GM18873 (cell line): ENCODE data around the gene CUTA.

Source experiments
- ATAC-seq: cut with Tn5 transposase; IDR thresholded peaks from one replicate; pipeline ENCODE4 v1.9.1; 2021; ENCODE audit warnings: mild to moderate bottlenecking, moderate library complexity, moderate number of reproducible peaks; ENCODE audit not compliant: unreplicated experiment, low FRiP score

CUTA gene

GRCh38 chr6:33424855-33425667 is 7.2 kb upstream of the CUTA start:
- no peak for ATAC-seq

DNA sequence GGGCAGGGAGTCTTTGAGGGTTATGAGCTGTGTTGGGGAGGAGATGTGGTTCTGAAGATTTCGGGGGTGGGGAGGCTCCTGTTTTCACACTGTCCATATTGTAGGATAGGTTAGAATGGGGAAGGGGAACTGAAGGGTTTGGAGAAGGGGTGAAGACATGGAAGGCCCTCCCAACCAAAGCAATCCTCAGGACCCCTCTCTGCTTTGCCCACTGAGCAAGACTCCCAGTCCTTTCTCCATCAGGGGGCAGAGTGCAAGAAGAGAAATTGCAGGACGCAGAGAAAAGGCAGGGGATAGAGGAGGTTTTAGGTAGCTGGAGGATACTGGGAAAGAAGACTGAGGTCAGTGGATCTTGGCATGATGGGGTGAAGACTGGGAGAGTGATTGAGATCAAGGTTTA is 5.9 kb upstream of the CUTA start:
- no peak for ATAC-seq

DNA sequence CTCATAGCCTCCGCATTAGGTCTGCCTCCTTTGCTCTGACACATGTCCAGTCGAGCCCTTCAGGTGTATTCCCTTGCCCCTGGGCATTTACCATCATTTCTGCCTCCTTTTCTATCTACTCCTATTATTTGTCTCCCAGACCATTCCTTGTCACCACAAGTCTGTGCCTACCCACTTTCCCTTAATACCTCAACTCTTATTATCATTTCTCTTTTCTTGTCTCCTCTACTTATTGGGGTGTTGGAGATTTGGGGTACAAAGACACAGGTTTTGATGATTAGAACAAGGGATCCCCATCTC is 3.4 kb upstream of the CUTA start:
- no peak for ATAC-seq

DNA sequence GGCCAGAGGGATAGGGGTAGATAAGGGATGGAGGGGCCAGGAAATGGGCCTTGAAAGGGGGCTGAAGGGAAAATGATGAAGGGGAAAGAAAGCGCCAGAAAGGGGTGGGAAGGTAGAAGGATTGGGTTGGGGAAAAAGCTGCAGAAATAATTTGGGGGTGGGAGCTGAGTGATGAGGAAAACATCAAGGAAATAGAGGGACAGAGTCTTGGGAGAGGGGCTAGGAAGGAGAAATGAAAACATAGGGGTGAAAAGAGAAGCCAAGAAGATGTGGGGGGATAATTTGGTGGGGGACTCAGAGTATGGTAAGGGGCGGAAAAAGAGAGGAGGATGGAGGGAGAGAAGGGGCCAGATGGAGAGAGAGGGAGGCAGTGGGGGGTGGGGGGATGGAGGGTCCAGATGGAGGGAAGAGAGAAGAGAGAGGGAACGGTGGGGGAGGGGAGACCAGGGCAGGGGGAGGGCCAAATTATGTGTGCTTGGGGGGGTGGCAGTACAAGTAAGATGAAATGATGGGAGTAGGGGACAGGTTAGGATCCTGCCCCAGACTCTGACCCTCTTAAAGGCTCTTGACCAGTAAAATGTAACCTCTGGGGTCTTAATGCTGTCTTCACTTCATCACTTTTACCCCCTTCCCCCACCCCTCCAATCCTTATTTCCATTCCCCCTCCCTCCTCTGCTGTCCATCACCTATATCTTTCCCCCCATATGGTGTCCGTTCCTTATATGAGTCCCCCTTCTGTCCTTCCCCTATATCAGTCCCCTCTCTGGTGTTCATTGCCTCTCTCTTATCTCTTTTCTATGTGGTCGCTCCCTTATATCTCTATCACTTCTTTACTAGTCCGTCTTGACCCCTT is 2.8 kb upstream of the CUTA start:
- ATAC-seq: no peak

DNA sequence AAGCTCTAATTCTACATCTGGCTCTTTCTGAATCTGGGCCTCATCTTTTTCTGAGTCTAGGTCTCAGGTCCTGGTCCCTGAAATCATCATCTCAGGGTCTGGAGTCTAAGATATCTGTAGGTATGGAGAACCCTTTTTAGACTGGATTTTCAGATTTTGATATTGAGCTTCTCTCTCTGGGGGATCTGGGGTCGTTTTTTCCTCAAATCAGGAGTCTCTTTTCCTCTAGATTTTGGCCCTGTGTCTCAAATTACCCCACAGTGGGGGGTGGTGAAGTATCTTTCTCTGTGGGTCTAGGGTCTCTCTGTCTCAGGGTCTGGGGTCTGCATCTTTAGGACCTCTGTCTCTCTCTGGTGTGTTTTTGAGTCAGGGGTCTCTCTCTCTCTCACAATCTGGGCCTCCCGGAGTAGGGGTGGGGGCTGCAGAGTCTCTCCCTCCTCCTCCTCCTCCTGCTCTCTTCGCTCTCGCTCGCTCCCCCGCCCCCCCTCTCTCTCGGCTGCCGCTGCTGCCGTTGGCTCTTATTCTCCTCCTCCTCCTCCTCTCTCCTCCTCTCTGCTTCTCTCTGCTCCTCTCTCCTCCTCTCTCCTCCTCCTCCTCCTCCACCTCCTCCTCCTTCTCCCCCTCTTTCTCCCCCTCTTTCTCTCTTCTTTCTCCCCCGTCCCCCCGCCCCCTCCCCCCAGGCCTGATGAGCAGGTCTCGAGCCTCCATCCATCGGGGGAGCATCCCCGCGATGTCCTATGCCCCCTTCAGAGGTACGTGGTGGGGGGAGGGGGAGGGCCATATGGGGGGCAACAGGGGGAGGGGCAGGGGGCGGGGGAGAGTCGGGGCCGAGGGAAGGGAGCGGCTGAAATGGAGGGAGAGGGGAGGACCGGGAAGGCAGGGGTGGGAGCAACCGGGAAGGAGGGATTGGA is 1.9 kb upstream of the CUTA start, which contains the start of gene SYNGAP1:
SYNGAP1 (plus strand) TSS at position 486 of the 911 bp plus-strand sequence; CDS start at position 686, 200 bp downstream.
- ATAC-seq: no peak

GRCh38 chr6:33418690-33419291 is 884 bp upstream of the CUTA start:
- ATAC-seq: no peak

GRCh38 chr6:33417128-33417902 is 592 bp downstream of the CUTA start:
- no peak for ATAC-seq

- no peak for ATAC-seq
Observed at GRCh38 chr6:33416386-33417127, 1.4 kb downstream of the CUTA start.

GRCh38 chr6:33415831-33416230 is 2.1 kb downstream of the CUTA start:
- ATAC-seq: no peak

- ATAC-seq: no peak
Observed at GRCh38 chr6:33414592-33415271, 3.2 kb downstream of the CUTA start.

GRCh38 chr6:33413241-33414120 is 4.4 kb downstream of the CUTA start:
- no peak for ATAC-seq

DNA sequence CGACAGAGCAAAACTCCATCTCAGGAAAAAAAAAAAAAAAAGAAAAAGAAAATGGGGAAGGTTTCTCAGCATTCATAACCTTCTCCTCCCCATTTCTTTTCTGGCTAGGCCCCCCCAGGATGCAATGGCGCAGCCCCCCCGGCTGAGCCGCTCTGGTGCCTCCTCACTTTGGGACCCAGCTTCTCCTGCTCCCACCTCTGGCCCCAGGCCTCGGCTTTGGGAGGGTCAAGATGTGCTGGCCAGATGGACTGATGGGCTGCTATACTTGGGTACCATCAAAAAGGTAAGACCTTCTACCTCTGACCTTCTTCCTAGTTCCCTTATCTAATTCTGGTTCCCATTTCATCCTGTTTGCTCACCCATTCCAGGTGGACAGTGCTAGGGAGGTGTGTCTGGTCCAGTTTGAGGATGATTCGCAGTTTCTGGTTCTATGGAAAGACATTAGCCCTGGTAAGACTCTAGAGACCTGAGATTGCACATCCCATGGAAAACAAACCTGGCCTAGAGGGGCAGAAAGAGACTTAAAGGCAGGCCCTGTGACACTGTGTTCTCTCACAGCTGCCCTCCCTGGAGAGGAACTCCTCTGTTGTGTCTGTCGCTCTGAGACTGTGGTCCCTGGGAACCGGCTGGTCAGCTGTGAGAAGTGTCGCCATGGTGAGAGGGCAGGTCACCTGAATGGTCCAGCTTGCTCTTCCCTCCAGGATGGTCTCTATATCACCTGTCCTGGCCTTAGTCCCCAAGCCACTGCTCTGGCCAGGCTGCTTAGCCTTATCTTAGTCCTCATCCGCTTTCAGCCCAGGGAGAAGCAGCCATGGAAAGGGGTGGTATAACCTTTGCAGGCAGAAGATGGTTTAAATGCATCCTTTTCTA is 5.5 kb downstream of the CUTA start:
- no peak for ATAC-seq

DNA sequence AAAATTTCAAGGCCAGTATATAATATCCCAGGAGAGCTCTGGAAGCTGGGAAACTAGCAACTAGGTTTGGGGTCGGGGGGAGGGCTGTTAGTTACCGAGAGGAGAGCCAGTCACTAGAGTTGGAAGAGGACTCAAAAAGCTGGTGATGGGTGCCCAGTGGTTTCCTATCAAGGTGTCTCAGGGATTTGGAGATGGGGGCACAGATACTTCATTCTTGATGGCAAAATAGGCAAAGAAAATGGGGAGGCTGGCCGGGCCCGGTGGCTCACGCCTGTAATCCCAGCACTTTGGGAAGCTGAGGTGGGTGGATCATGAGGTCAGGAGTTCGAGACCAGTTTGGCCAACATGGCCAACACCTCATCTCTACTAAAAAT is 6.3 kb downstream of the CUTA start:
- no peak for ATAC-seq

DNA sequence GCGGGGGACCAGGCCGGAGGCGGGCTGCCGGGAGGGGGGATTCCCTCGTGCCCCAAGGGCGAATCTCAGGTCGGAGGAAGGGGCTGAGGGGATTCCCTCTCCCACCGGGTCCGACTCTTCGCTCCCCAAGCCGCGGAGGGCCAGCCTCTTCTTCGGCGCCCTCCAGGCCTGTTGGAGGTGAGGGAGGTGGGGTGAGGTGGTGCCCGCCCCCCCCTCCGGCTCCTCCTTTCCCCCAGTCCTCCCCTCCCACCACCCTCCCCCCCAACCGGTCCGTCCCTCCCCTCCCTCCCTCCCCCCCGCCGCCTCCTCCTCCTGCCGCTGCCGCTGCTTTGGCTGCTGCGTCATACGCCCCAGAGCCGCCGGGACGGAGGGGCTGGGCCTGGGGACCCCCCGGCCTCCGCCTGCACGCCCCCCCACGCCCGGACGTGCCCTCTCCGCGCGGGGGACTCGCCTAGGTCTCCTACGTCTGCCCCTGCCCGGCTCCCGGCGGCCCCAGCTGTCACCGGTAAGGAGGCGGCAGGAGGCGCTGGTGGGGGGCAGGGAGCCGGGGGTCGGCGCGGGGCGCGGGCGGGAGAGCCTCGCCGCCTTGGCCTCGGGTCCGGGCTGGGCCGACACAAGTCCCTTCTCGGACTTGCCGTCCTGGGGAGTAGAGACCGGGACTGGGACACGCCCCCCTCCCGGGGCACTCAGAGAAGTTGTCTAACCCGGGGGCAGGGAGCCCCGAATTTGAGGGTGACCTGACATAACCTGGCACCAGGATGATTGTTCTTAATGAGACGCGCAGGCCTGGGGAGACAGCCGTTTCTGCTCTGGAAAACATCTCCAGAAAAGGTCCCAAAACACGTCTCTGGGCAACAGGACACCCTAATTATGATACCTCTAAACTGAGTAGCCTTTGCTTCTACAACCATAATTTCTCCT is 6.9 kb downstream of the CUTA start, which contains the start of gene PHF1:
PHF1 (plus strand) TSS at position 304 of the 921 bp plus-strand sequence. CDS start 1,250 bp downstream, outside the sequence.
- ATAC-seq: peak; percentile 31

- peak; percentile 67 for ATAC-seq
Observed at GRCh38 chr6:33410050-33410710, 7.7 kb downstream of the CUTA start.
